ENCODE results near the gene FILIP1.

DNA sequence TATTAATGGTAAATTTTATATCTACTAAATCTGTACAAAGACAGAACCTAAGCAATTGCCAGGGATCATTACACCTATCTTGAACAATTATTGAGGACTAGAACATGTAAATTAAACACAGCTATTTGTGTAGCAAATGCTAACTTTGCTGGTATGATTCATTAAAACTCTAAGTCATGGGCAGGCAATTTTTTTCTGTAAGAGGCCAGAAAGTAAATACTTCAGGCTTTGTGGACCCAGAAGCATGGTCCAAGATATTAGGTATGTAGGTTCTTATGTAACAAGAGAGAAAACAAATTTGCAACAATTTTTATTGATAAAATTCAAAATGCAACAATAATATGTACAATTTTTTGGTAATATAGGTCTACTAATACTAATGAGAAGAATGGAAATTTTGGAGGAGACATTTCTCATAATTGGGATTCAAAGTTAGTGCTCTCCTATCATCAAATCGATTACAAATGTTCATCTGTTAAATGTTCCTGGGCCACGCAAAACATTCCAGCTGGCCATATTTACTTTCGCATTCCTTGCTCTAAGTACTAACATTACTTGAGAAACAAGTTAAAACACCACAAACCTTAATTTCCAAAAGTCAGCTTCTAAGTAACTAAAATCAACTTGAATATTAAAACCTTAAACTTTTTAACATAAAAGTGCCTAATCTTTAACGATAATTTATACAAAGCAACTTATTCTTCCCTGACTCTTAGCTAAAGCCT is 213.3 kb downstream of the FILIP1 start:
- TF ChIP-seq POLR2A (IDR thresholded peaks at IDR 0.05; ENCODE audit: low read depth) = no peak
- no peak for TF ChIP-seq EP300 (IDR thresholded peaks at IDR 0.05)
- TF ChIP-seq, protein P1, sequence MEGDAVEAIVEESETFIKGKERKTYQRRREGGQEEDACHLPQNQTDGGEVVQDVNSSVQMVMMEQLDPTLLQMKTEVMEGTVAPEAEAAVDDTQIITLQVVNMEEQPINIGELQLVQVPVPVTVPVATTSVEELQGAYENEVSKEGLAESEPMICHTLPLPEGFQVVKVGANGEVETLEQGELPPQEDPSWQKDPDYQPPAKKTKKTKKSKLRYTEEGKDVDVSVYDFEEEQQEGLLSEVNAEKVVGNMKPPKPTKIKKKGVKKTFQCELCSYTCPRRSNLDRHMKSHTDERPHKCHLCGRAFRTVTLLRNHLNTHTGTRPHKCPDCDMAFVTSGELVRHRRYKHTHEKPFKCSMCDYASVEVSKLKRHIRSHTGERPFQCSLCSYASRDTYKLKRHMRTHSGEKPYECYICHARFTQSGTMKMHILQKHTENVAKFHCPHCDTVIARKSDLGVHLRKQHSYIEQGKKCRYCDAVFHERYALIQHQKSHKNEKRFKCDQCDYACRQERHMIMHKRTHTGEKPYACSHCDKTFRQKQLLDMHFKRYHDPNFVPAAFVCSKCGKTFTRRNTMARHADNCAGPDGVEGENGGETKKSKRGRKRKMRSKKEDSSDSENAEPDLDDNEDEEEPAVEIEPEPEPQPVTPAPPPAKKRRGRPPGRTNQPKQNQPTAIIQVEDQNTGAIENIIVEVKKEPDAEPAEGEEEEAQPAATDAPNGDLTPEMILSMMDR (IDR thresholded peaks at IDR 0.05) = no peak
- no peak for TF ChIP-seq POLR2AphosphoS5 (IDR thresholded peaks at IDR 0.05)
